Cerebellar nuclear complex (tissue), 1 donor: ENCODE data around the gene SENP8.
"Not testable (repeated sequence)": the region's sequence is repeated elsewhere in the genome, so short reads cannot be mapped to it uniquely, and the experiment has no call there.

Experiments
- DNase-seq, 2 experiments: peaks; one replicate each; lab custom pipeline; 2025; lab: John Stamatoyannopoulos, UW

Gene SENP8

DNA sequence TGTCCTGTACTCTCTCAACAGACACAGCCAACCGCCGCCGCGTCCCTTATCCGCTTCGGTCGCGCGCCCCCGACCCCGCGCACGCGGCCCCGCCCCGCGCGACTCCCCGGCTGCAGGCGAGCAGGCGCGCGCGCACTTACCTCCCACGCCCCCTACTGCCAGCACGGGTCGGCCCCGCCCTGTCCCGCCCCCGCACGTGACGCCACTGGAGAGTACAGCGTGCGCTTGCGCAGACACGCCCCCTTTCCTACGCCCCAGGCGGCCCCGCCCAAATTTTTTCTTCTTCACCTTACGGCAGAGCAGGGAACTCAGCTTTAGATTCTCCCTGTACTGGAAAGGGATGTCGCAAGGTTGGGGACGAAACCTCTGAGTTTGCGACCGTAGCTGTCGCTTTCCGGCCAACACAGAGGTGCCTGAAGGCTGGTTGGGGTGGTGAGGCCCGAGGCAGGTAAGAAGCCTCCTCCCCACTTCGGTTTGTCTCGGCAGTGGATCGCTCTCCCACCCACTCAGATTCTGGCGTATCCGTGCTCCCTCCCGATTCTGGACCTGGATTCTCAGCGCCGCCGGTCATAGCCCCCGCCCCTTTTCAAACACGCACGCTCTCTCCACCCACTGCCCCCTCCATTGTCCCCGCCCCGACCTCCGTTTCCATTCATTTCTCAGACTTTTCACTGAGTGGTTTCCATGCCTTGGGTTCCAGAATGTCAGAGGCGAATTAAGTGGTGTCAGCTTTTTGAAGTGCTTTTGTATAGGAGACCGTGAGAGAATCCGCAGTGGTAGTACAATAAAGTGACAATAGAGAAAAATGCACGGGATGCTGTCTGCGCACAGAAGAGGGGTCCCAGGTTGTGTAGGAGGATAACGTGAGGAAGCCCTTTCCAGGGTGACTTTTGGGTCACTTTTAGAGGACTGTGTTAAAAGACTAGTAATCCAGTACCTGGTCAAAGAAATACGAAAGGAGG, at the start of gene SENP8, which contains the start of gene MYO9A:
TSS of gene SENP8 (plus strand) at position 387 of the 962 bp plus-strand sequence. CDS start 21,221 bp downstream, outside the sequence.
TSS of gene MYO9A (minus strand) at position 134 of the 962 bp plus-strand sequence. CDS start 71,587 bp downstream, outside the sequence.
- peak; percentile 64 to 97 for DNase-seq

DNA sequence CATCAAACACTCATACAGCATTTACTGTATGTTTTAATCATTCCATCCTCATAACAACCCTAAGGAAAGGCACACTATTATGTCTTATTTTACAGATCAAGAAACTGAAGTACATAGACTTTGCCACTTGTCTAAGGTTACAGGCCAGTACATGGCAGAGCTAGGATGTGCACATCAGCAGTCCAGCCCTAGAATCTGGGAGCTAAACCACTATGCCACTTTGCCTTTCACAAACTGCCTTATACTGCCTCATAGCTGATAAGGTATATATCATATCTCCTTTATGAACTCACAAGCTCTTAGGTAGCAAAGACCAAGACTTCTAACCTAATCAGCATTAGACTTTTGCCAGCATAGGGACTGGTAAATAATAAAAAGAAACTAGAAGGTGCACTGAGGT, 49.3 kb upstream of the SENP8 start:
- DNase-seq = no peak

DNA sequence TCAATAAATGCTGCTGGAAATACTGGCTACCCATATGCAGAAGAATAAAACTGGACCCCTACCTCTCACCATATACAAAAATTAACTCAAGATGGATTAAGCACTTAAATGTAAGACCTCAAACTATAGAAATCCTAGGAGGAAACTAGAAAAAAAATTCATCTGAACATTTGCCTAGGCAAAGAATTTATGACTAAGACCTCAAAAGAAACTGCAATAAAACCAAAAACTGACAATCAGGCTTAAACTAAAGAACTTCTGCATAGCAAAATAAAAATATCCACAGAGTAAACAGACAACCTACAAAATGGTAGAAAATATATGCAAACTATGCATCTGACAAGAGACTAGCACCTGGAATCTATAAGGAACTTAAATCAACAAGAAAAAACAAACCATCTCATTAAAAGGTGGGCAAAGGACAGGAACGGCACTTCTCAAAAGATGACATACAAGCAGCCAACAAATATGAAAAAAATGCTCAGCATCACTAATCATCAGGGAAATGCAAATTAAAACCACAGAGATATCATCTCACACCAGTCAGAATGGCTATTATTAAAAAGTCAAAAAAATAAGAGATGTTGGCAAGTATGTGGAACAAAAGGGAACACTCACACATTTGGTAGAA, 47.3 kb upstream of the SENP8 start:
- no peak for DNase-seq

DNA sequence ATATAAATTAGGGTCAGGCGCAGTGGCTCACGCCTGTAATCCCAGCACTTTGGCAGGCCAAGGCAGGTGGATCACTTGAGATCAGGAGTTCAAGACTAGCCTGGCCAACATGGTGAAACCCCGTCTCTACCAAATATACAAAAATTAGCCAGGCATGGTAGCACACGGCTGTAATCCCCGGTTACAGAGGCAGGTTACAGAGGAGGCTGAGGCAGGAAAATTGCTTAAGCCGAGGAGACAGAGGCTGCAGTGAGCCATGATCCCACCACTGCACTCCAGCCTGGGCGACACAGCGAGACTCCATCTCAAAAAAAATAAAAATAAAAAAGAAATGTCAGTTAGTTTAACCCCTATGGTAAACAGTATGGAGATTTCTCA, 46.8 kb upstream of the SENP8 start:
- not testable (repeated sequence) for DNase-seq

DNA sequence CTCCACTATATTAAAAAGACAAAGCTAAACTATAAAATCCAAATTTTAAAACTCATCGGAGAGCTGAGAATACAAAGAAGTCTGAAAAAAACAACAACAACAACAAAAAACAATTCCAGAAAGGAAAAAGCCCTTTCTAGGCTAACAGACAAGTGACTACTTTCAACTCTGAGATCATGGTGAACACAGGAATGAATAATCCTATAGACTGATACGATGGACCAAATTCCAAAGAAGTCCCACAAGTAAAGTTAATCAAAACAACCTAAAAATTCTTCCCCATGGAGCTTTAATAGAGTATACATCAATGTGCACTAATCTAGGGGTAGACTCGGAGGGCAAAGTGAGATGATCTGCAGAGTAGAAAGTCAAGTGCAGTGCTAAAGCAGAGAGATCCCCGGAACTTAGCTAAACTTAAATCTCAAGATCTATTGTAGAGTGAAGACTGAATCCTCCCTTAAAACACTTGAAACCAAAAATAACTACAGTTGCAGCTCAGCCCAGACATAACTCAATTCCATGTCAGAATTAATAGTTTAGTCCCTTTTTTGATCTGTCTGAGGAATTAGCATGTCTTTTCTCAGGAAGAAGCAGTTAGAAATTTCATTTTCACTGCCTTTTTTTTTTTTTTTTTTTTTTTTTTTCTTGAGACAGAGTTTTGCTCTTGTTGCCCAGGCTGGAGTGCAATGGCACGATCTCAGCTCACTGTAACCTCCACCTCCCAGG, 43.7 kb upstream of the SENP8 start:
- DNase-seq = no peak

DNA sequence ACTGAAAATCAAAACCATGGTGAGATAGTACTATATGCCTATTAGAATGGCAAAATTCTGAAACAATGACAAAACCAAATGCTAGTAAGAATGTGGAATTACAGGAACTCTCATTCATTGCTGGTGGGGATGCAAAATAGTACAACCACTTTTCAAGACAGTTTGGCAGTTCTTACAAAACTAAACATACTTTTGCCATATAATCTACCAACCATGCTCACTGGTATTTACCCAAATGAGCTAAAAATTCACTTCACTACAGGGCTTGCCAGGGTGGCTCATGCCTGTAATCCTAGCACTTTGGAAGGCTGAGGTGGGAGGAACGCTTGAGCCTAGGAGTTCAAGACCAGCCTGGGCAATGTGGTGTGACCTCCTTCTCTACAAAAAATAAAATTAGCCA, 40.3 kb upstream of the SENP8 start:
- no peak for DNase-seq

DNA sequence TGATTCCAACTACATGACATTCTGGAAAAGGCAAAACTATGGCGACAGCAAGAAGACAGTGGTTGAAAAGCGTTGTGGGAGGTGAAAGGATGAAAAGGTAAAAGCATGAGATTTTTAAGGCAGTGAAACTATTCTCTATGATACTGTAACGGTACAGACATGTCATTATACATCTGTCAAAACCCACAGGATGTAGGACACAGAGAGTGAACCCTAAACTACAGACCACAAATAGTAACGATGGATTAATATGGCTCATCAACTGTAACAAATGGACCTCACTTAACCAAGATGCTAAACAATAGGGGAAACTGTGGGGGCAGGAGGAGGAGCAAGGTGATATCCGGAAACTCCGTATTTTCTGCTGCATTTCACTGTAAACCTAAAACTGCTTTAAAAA, 39.3 kb upstream of the SENP8 start:
- no peak for DNase-seq

DNA sequence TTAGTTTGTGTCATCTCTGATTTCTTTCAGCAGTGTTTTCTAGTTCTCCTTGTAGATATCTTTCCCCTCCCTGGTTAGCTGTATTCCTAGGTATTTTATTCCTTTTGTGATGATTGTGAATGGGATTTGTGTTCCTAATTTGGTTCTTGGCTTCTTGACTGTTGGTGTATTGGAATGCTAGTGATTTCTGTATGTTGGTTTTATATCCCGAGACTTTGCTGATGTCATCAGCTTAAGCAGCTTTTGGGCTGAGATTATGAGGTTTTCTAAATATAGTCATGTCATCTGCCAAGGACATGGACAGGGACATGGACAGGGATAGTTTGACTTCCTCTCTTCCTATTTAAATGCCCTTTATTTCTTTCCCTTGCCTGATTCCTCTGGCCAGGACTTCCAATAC, 36.0 kb upstream of the SENP8 start:
- no peak for DNase-seq

DNA sequence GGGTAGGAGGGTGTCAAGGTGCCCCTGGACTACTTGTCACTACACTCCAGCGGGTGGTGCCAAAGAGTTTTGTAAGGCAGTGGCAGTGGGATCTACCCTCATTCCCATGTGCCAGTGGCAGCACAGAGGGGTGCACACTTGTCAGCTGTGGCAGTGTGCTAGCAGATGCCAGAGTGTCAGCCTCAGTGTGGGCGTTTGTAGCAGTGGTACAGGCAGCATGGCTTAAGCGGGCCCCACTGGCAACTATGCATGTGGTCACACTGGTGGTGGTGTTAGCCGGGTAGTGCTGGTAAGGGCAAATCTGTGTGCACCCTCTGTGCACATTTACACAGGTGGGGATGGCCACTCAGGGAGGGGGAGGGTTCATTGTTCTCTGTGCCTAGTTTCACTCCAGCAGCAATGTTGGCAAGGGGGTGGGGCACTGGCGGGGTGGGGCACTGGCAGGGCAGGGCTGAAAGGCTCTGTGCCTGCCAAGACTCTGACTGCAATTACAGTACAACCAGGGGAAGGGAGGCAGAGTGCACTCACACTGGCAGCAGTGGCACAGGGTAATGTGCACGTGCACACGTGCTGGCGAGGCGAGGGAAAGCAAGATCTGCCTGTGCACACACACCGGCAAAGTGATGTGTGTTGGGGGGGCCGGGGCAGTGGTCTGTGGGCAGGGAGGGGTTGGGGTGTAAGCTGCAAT, 32.0 kb upstream of the SENP8 start:
- no peak for DNase-seq

DNA sequence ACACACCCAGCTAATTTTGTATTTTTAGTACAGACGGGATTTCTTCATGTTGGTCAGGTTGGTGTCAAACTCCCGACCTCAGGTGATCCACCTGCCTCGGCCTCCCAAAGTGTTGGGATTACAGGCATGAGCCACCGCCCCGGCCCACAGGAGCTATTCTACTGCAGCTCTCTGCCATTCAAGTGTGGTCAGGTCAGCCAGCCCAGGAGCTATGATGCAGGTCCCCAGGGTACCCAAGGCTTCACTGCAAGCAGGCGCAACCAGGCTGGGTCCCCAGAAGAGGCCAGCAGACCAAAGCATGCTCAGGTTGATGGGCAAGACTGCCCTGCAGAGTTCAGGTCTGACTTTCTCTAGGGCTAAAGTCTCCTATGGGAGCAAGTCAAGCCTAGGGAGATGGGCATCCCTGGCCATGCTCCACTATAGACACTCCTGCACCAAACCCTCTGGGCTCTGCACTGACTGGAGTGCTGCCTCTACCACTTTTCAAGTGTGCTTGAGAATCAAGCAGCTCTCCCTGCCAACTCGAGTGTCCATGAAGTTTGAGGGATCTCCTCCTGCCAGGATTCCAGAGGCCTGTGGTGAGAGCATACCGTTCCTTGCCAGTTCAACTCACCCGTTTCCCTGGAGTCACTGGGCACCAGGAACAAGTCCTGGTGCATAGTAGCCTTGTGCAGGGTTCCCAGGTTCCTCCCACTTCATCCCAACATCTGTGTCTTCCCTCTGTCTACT, 31.1 kb upstream of the SENP8 start:
- no peak for DNase-seq

DNA sequence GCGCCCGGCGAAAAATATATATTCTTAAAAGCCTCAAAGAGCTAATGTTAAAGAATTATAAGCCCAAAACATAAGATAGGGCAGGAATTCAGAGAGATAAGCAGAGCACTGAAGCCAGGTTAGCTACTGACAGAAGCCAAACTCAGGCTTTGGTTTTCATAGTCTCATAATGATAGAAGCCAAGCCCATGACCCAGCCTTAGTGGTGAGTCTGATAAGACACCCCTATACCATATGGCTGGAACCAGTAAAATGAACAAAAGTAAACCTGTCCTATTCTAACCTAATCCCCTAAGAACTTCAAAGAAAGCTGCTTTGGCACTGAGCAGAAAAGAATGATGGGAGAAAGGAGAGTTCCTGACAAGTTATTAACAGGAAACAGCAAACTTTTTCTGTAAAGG, 26.2 kb upstream of the SENP8 start:
- DNase-seq = no peak

DNA sequence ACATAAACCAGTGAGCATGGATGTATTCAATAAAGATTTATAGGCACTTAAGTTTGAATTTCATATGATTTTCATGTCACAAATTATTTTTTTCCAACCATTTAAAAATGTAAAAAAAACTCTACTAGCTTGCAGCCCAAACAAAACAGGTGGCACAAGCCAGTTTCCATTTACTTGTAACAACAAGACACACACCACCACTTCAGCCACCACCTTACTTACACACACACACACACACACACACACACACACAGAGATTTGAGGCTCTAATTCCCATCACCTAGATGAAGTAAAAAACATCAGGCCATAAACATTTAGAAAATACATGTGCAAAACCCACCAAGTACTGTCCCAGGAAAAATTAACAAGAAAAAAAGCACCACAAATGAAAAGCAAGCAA, 25.5 kb upstream of the SENP8 start:
- no peak for DNase-seq

DNA sequence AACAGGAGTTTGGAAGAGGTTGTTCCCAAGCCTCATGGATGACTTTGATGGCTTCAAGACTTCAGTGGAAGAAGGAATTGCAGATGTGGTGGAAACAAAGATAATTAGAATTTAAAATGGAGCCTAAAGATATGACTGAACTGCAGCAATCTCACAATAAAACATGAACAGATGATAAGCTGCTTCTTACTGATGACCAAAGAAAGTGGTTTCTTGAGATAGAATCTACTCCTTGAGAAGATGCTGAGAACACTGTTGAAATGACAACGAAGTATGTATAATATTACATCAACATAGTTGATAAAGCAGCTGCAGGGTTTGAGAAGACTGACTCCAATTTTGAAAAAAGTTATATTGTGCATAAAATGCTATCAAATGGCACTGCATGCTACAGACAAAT, 21.4 kb upstream of the SENP8 start:
- no peak for DNase-seq

DNA sequence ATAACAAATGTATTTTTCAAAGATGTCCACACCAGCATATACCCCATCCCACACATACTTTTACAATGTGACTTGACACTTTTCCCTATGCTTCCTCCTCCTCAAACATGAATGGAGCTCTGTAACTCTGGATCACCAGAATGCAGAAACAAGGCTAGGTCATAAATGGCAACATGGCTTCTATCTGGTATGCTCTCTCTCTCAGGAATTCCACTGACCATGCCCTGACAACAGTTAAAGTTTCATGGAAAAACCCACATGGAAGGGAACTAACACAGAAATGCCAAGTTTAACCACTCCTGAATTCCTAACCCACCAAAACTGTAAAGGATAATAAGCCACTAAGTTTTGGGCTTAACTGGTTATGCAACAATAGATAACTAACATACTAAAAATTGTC, 20.2 kb upstream of the SENP8 start:
- DNase-seq = no peak

DNA sequence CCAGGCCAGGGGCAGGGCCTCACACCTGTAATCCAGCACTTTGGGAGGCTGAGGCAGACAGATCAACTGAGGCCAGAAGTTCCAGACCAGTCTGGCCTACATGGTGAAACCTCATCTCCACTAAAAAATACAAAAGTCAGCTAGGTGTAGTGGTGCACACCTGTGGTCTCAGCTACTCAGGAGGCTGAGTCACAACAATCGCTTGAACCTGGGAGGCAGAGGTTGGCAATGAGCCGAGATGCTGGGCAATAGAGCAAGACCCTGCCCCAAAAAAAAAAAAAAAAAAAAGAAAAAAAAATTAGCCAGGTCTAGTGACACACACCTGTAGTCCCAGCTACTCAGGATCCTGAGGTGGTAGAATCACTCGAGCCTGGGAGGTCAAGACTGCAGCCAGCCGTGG, 19.0 kb upstream of the SENP8 start:
- DNase-seq = no peak

DNA sequence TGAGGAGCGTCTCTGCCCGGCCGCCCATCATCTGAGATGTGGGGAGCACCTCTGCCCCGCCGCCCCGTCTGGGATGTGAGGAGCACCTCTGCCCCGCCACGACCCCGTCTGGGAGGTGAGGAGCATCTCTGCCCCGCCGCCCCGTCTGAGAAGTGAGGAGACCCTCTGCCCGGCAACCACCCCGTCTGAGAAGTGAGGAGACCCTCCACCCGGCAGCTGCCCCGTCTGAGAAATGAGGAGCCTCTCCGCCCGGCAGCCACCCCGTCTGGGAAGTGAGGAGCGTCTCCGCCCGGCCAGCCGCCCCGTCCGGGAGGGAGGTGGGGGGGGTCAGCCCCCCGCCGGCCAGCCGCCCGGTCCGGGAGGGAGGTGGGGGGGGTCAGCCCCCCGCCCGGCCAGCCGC, 17.7 kb upstream of the SENP8 start:
- not testable (repeated sequence) for DNase-seq

DNA sequence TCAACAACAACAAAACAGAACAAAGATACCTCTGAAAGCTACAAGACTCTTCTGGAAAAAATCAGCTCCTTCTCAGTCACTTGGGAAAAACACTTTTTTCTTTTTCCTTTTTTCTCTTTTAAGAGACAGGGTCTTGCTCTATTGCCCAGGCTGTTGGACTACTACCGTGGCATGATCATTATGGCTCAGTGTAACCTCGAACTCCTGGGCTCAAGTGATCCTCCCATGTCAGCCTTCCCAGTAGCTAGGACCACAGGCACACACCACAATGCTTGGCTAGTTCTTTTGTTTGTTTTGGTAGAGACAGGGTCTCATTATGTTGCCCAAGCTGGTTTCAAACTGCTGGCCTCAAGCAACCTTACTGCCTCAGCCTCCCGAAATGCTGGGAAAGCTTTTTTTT, 13.1 kb upstream of the SENP8 start:
- no peak for DNase-seq

DNA sequence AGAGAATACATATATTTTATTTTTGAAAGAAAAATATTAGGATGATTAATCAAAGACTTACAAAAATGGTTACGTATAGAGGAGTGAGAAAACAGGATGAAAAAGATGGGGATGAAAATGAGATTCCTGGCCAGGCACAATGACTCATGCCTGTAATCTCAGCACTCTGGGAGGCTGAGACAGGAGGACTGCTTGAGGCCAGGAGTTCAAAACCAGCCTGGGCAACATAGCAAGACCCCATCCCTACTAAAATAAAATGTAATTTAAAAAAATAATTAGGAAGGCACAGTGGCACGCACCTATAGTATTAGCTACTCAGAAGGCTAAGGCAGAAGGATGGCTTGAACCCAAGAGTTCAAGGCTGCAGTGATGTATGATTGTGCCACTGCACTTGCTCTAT, 12.1 kb upstream of the SENP8 start:
- DNase-seq = no peak

DNA sequence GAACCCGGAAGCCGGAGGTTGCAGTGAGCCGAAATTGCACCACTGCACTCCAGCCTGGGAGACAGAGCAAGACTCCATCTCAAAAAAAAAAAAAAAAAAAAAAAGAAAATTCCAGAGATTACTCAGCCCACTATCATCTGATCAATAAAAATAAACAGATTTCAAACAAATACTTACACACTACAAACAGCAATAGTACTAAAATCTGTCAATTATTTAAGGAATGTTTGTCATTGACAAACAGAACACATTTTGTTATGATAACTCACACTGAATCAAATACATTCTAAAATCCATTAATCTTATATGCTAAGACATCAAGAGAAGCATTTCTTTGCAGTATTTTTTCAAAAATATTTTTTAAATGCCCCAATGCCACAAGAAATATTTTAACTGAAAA, 7.8 kb upstream of the SENP8 start:
- no peak for DNase-seq

DNA sequence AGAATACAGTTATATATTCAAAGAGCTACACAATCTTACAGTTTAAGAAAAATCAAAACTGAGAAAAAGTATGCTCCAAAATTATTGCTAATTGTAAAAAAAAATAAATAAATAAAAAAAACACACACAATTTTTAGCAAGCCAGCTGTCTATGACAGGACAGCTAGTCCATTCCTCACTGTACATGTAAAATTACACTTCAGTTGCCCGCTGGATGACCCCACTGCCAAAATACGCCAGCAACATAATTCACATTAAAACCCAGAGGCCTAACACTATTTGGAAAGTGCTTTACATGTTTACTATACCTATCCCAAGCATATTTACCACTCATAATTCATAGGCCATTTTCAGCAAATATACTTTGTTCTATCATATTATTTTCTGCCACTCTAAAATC, 6.1 kb upstream of the SENP8 start:
- DNase-seq = no peak

DNA sequence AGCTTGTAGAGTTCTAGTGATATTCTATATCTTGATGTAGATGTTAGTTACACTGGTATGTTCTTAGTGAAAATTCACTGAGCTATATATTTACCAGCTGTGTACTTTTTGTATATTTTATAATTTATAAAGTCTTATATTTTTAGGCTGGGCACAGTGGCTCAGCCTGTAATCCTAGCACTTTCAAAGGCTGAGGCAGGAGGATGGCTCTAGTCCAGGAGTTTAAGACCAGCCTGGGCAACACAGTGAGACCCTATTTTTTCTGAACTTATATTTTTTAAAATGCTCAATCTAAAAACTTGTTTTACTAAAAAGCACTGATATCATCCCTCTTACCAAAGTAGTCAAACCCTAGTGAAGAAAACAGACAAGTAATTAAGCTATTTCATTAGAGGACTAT, 5.4 kb upstream of the SENP8 start:
- DNase-seq = no peak
